ENCODE results near the gene KCNQ4.
A peak's percentile ranks its signal among the peaks of the same experiment; 100 is the strongest.

The KCNQ4 gene

DNA sequence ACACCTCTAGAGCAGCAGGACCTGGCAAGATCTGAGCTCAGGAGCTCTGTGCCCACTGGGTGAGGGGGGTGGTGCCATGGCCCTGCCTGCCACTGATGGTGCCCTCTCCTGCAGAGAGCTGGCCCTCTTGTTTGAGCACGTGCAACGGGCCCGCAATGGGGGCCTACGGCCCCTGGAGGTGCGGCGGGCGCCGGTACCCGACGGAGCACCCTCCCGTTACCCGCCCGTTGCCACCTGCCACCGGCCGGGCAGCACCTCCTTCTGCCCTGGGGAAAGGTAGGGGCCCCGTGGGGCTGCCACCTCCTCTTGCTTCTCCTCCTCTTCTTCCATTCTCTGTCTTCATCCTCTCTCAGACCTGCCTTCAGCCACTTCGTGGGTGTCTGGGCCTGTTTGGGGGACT is 40.4 kb downstream of the KCNQ4 start:
- H3K4me3 ChIP-seq (replicated peaks; ENCODE audit: insufficient read depth, low read length) = no peak overlapping the region
- TF ChIP-seq, protein P1, sequence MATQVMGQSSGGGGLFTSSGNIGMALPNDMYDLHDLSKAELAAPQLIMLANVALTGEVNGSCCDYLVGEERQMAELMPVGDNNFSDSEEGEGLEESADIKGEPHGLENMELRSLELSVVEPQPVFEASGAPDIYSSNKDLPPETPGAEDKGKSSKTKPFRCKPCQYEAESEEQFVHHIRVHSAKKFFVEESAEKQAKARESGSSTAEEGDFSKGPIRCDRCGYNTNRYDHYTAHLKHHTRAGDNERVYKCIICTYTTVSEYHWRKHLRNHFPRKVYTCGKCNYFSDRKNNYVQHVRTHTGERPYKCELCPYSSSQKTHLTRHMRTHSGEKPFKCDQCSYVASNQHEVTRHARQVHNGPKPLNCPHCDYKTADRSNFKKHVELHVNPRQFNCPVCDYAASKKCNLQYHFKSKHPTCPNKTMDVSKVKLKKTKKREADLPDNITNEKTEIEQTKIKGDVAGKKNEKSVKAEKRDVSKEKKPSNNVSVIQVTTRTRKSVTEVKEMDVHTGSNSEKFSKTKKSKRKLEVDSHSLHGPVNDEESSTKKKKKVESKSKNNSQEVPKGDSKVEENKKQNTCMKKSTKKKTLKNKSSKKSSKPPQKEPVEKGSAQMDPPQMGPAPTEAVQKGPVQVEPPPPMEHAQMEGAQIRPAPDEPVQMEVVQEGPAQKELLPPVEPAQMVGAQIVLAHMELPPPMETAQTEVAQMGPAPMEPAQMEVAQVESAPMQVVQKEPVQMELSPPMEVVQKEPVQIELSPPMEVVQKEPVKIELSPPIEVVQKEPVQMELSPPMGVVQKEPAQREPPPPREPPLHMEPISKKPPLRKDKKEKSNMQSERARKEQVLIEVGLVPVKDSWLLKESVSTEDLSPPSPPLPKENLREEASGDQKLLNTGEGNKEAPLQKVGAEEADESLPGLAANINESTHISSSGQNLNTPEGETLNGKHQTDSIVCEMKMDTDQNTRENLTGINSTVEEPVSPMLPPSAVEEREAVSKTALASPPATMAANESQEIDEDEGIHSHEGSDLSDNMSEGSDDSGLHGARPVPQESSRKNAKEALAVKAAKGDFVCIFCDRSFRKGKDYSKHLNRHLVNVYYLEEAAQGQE (IDR thresholded peaks at IDR 0.05; ENCODE audit: insufficient replicate concordance, low read depth) = no peak
- TF ChIP-seq SPI1 (IDR thresholded peaks at IDR 0.05; ENCODE audit: borderline replicate concordance, low read depth) (no peak), GABPA (IDR thresholded peaks at IDR 0.05; ENCODE audit: low read depth) (no peak), POLR2AphosphoS5 (IDR thresholded peaks at IDR 0.05; ENCODE audit: low read depth) (no peak)
- TF ChIP-seq, protein P2, sequence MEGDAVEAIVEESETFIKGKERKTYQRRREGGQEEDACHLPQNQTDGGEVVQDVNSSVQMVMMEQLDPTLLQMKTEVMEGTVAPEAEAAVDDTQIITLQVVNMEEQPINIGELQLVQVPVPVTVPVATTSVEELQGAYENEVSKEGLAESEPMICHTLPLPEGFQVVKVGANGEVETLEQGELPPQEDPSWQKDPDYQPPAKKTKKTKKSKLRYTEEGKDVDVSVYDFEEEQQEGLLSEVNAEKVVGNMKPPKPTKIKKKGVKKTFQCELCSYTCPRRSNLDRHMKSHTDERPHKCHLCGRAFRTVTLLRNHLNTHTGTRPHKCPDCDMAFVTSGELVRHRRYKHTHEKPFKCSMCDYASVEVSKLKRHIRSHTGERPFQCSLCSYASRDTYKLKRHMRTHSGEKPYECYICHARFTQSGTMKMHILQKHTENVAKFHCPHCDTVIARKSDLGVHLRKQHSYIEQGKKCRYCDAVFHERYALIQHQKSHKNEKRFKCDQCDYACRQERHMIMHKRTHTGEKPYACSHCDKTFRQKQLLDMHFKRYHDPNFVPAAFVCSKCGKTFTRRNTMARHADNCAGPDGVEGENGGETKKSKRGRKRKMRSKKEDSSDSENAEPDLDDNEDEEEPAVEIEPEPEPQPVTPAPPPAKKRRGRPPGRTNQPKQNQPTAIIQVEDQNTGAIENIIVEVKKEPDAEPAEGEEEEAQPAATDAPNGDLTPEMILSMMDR (IDR thresholded peaks at IDR 0.05; ENCODE audit: insufficient read depth, low read length) = no peak
- DNase-seq (ENCODE audit: low read depth in 1 of 2, low spot score in 1 of 2) = no peak
- no peak overlapping the region for H3K27ac ChIP-seq (replicated peaks)
- no peaks in the 10 kb centered on the region for H3K27me3 ChIP-seq (ENCODE audit: insufficient read depth, poor library complexity, severe bottlenecking)

DNA sequence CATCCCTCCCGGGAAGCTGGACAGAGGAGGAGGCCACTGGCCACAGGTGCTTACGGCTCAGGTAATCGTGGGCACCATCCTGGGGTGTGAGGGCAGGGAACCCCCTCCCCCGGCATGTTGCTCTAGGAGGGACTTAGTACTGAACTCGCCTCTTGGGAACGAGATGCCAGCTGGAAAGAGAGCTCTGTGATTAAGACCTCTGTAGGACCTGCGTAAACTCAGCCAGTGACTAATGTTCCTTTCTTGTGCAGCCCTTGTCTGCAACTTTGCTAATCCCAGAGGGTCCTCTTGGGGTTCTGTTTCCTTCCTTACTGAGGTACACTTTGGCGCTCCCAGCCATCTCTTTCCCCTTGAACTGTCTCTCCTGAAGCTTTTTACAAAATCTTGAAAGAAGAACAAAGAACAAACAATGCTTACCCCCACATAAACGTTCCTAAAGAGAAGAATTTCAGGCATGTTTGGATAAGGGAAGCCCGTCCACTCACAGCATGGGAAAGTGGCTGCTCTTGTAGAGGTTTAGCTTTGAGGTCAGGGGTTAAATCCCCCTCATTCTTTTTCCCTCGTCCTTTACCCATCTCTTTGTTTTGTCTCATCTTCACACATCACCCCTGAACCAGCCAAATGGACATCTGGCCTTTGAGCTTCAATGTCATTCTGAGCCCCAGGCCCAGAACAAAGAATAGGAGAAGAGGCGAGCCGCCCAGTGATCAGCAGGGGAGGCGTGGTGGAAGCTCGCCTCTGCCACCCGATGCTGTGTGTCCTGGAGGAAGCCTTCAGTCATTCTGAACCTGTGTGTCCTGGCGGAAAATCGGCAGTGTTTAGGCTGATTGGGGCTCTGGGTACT is 41.2 kb downstream of the KCNQ4 start:
- no peak overlapping the region for H3K4me3 ChIP-seq (replicated peaks; ENCODE audit: insufficient read depth, low read length)
- H3K27me3 ChIP-seq (ENCODE audit: insufficient read depth, poor library complexity, severe bottlenecking) = no peaks in the 10 kb centered on the region
- no peak for DNase-seq (ENCODE audit: low read depth in 1 of 2, low spot score in 1 of 2)
- TF ChIP-seq, protein P1 (IDR thresholded peaks at IDR 0.05; ENCODE audit: insufficient replicate concordance, low read depth) = no peak
- TF ChIP-seq SPI1 (IDR thresholded peaks at IDR 0.05; ENCODE audit: borderline replicate concordance, low read depth) = no peak
- no peak for TF ChIP-seq POLR2AphosphoS5 (IDR thresholded peaks at IDR 0.05; ENCODE audit: low read depth)
- TF ChIP-seq, protein P2 (IDR thresholded peaks at IDR 0.05; ENCODE audit: insufficient read depth, low read length) = no peak
- TF ChIP-seq GABPA (IDR thresholded peaks at IDR 0.05; ENCODE audit: low read depth) = no peak
- no peak overlapping the region for H3K27ac ChIP-seq (replicated peaks)

DNA sequence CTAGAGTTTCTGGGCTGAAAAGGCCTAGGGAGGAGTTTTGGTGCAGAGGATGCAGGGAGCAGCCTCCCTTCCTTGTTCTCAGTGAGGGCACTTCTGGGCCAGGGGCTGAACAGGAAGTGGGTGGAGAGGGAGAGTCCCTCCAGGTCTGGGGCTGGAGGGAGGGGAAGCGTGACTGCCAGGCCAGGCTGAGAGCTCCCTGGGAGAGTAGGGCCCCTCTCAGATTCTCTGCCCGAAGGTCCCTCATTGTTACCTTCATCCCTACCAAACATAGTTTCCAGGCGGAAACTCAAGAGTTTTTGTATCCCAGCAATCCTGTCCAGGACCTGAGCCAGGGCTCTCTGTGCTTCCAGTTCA is 41.8 kb downstream of the KCNQ4 start:
- TF ChIP-seq, protein P2 (IDR thresholded peaks at IDR 0.05; ENCODE audit: insufficient read depth, low read length) = no peak
- TF ChIP-seq, protein P1 (IDR thresholded peaks at IDR 0.05; ENCODE audit: insufficient replicate concordance, low read depth) = no peak
- no peak for TF ChIP-seq POLR2AphosphoS5 (IDR thresholded peaks at IDR 0.05; ENCODE audit: low read depth)
- peak; percentile 68; the same call in 1 of the 2 replicates for TF ChIP-seq SPI1 (IDR thresholded peaks at IDR 0.05; ENCODE audit: borderline replicate concordance, low read depth)
- peak in 1 of 2 experiments; percentile 55 for DNase-seq (ENCODE audit: low read depth in 1 of 2, low spot score in 1 of 2)
- Histone ChIP-seq H3K4me3 (replicated peaks; ENCODE audit: insufficient read depth, low read length) (no peak overlapping the region), H3K27ac (replicated peaks) (no peak overlapping the region; the same call in 1 of the 2 replicates), H3K27me3 (ENCODE audit: insufficient read depth, poor library complexity, severe bottlenecking) (no peaks in the 10 kb centered on the region)
